ENCODE measurements around the gene PTRH2. TPM values are rescaled to one million over a fixed set of nuclear protein-coding genes. Genes with fewer than 3 reads are reported as not detected.
A peak's percentile ranks its signal among the peaks of the same experiment; 100 is the strongest.

Gene PTRH2
- total and polyA plus RNA-seq, 2 donors (not counting 3 experiments of a cell fraction or from before 2014, with no cell fraction given), result 40.1 to 46.7 TPM

- no peaks in the 10 kb centered on the region for H3K4me1 ChIP-seq (ENCODE audit: control insufficient read depth, extremely low read depth, insufficient read depth, low read length)
- no peak overlapping the region for H3K9ac ChIP-seq (replicated peaks; ENCODE audit: extremely low read depth, insufficient read depth, low read length)
- FAIRE-seq (no peak), DNase-seq (ENCODE audit: low read depth, low spot score) (no peak)
- ChIA-PET POLR2A (no interaction called here), CTCF (interaction anchor here (1.0 kb wide), 1 partner anchor 162 kb away, joined by 3 read pairs; no protein-coding TSS in a partner anchor)
- H3K27me3 ChIP-seq (ENCODE audit: control insufficient read depth in 2 of 2, insufficient read depth in 2 of 2, low read length in 2 of 2), result no peaks in the 10 kb centered on the region
- no peak for TF ChIP-seq JUN (IDR thresholded peaks at IDR 0.05; ENCODE audit: borderline replicate concordance, insufficient read depth, insufficient read length, low read depth)
- TF ChIP-seq EZH2 (IDR thresholded peaks at IDR 0.05; ENCODE audit: borderline replicate concordance, low read depth, low read length, severe bottlenecking), result no peak
- TF ChIP-seq POLR2AphosphoS5 (IDR thresholded peaks at IDR 0.05; ENCODE audit: insufficient read depth, low read depth, low read length), result peak; percentile 8
- dilution Hi-C loops (cut with MboI; ENCODE audit: extremely low pct_ligation_motif_present, low sequenced_read_pairs) (no loop called here), intact Hi-C loops (cut with micrococcal nuclease) (no loop called here)
- no TSS peak for BruUV-seq (replicated peaks)
- H3K27ac ChIP-seq (ENCODE audit: insufficient read depth, low read depth, low read length), result no peak overlapping the region
- no peak overlapping the region for H3K4me3 ChIP-seq (replicated peaks in 1 of 3; ENCODE audit: insufficient read depth in 1 of 3, low read depth in 1 of 3, low read length in 3 of 3)
- no peaks in the 10 kb centered on the region for H3K9me1 ChIP-seq (replicated peaks; ENCODE audit: control insufficient read depth, extremely low read depth, insufficient read depth, low read length)
- H4K20me1 ChIP-seq (replicated peaks; ENCODE audit: control insufficient read depth, extremely low read depth, insufficient read depth, low read length), result peaks cover 10% of the 10 kb centered on the region
- H3K79me2 ChIP-seq (ENCODE audit: control insufficient read depth, insufficient read depth, low read length), result peaks cover 80% of the 10 kb centered on the region
- no peaks in the 10 kb centered on the region for H3K9me3 ChIP-seq (replicated peaks; ENCODE audit: control insufficient read depth, insufficient read depth, low read length)
- H3K36me3 ChIP-seq (ENCODE audit: control insufficient read depth in 2 of 2, extremely low read depth in 1 of 2, insufficient read depth in 2 of 2, low read length in 2 of 2), result peaks cover 33 to 45% of the 10 kb centered on the region in 2 experiments
- no peak overlapping the region for H3K4me2 ChIP-seq (ENCODE audit: insufficient read depth, low read length)
- no peak overlapping the region for H2AFZ ChIP-seq (ENCODE audit: low read depth, low read length)
These were observed 10.4 kb downstream of the PTRH2 start for GRCh38 chr17:59696682-59697277.

GRCh38 chr17:59695945-59696681, 11.1 kb downstream of the PTRH2 start:
- intact Hi-C loops (cut with micrococcal nuclease), result no loop called here
- Histone ChIP-seq H3K79me2 (ENCODE audit: control insufficient read depth, insufficient read depth, low read length) (peaks cover 75% of the 10 kb centered on the region), H3K9ac (replicated peaks; ENCODE audit: extremely low read depth, insufficient read depth, low read length) (no peak overlapping the region), H3K9me3 (replicated peaks; ENCODE audit: control insufficient read depth, insufficient read depth, low read length) (no peaks in the 10 kb centered on the region), H3K4me1 (ENCODE audit: control insufficient read depth, extremely low read depth, insufficient read depth, low read length) (no peaks in the 10 kb centered on the region), H2AFZ (ENCODE audit: low read depth, low read length) (no peak overlapping the region), H4K20me1 (replicated peaks; ENCODE audit: control insufficient read depth, extremely low read depth, insufficient read depth, low read length) (peaks cover 10% of the 10 kb centered on the region), H3K27me3 (ENCODE audit: control insufficient read depth in 2 of 2, insufficient read depth in 2 of 2, low read length in 2 of 2) (no peaks in the 10 kb centered on the region), H3K4me3 (replicated peaks in 1 of 3; ENCODE audit: insufficient read depth in 1 of 3, low read depth in 1 of 3, low read length in 3 of 3) (no peak overlapping the region), H3K4me2 (ENCODE audit: insufficient read depth, low read length) (no peak overlapping the region), H3K36me3 (ENCODE audit: control insufficient read depth in 2 of 2, extremely low read depth in 1 of 2, insufficient read depth in 2 of 2, low read length in 2 of 2) (peaks cover 35 to 48% of the 10 kb centered on the region in 2 experiments), H3K9me1 (replicated peaks; ENCODE audit: control insufficient read depth, extremely low read depth, insufficient read depth, low read length) (no peaks in the 10 kb centered on the region), H3K27ac (ENCODE audit: insufficient read depth, low read depth, low read length) (no peak overlapping the region)
- TF ChIP-seq EZH2 (IDR thresholded peaks at IDR 0.05; ENCODE audit: borderline replicate concordance, low read depth, low read length, severe bottlenecking) (no peak), GATA2 (IDR thresholded peaks at IDR 0.05; ENCODE audit: insufficient read depth, insufficient read length, low read depth, low read length) (no peak), POLR2A (IDR thresholded peaks at IDR 0.05; ENCODE audit: low read depth, low read length) (peak; percentile 14), POLR2AphosphoS5 (IDR thresholded peaks at IDR 0.05; ENCODE audit: insufficient read depth, low read depth, low read length) (peak; percentile 17)
- BruUV-seq (replicated peaks), result no TSS peak
- dilution Hi-C loops (cut with MboI; ENCODE audit: extremely low pct_ligation_motif_present, low sequenced_read_pairs), result no loop called here
- DNase-seq (ENCODE audit: low read depth, low spot score), result no peak
- no peak for FAIRE-seq
- POLR2A ChIA-PET, result no interaction called here
- CTCF ChIA-PET, result interaction anchor here (1.0 kb wide), 1 partner anchor 163 kb away, joined by 3 read pairs; no protein-coding TSS in a partner anchor

All from endothelial cell of umbilical vein (primary cell).